Head of caudate nucleus (tissue), 42 donors: Measurements from ENCODE around the gene PPDPF.
A peak's percentile ranks its signal among the peaks of the same experiment; 100 is the strongest.

Experiments
- DNase-seq, 42 donors: peaks; one replicate each; pipeline versions ENCODE4 v3.0.0 to v3.0.0-alpha.2; 2020 to 2021; ENCODE audit warnings: mixed read lengths in 7 of 42
- intact Hi-C: fragments of 100-400 bp; cut with DNase I; formaldehyde crosslinking; loops from one replicate; pipeline ENCODE4 v1.15.0; 2022

The PPDPF gene

DNA sequence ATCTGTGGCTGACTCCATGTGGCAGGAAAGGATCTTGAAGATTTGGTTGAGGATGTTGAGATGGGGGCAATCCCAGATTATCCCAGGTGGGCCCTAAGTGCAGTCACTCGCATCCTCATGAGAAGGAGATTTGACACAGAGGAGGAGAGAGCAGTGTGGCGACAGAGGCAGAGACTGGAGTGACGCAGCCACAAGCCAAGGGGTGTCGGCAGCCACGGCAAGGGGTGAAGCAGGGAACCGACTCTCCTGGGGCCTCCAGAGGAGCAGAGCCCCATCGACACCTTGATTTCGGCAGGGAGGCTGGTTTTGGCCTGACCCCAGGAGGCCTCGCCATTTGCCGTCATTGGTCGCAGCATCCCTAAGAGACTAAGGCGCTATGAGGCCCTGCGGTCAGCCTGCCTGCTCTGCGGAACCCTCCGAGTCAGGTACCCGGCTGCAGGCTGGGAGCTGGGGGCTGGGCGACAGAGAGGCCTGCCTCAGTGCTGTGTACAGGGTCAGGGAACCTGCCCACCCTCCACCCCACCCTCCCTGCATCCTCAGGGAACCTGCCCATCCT is 34.2 kb upstream of the PPDPF start:
- intact Hi-C loops, result no loop called here
- DNase-seq, result peak in 1 of 42 donors; percentile 3

DNA sequence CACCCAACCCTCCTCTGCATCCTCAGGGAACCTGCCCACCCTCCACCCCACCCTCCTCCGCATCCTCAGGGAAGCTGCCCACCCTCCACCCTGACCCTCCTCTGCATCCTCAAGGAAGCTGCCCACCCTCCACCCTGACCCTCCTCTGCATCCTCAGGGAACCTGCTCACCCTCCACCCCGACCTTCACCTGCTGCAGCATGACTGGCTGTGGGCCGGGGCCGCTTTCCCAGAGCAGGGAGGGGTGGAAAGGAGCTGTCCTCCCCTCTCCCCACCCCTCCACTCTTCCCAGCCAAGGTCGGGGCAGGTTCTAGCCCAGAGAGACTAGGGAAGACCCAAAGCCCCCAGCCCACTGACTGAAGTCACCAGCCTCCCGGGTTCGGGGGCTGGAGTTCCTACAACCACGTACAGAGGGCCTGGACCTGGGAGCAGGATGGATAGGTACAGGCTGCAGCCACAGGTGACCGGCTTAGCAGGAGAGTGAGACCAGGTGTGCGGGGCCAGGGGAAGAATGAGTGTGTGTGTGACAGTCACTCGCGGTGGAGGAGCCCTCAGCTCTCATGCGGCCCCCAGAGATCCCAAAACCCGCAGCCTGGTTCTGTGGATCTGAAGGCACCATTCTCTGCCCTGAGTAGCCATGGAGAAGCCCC is 33.3 kb upstream of the PPDPF start:
- no peak for DNase-seq
- intact Hi-C loops, result no loop called here

DNA sequence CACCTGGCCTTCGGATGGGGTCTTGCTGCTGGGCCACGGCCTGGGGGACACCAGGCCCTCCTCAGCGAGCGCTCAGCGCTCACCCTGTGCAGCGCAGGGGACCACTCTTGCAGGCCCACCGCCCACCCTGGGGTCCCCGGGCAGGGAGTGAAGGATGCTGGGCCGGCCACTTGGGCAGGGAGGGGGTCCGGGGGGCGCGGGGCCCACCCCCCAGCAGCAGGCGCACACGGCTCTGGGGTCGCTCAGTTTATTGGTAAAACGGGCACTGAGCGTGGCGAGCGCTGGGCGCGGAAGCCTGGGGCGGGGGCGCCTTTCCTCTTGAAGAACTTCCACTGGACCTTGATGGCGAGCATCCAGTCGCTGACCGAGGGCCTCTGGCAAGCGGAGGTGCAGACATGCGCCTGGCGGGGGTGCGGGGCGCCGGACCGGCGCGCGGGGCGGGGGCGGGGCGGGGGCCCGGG is 32.8 kb upstream of the PPDPF start:
- no peak for DNase-seq
- intact Hi-C loops, result no loop called here

GRCh38 chr20:63488315-63489251 is 32.0 kb upstream of the PPDPF start:
- intact Hi-C loops, result no loop called here
- DNase-seq, result no peak

GRCh38 chr20:63490416-63490815 is 30.1 kb upstream of the PPDPF start:
- intact Hi-C loops, result no loop called here
- peak in 1 of 42 donors; percentile 1 for DNase-seq

- peak in 1 of 42 donors; percentile 2 for DNase-seq
- intact Hi-C loops, result no loop called here
These were observed 29.5 kb upstream of the PPDPF start for GRCh38 chr20:63491078-63491477.

DNA sequence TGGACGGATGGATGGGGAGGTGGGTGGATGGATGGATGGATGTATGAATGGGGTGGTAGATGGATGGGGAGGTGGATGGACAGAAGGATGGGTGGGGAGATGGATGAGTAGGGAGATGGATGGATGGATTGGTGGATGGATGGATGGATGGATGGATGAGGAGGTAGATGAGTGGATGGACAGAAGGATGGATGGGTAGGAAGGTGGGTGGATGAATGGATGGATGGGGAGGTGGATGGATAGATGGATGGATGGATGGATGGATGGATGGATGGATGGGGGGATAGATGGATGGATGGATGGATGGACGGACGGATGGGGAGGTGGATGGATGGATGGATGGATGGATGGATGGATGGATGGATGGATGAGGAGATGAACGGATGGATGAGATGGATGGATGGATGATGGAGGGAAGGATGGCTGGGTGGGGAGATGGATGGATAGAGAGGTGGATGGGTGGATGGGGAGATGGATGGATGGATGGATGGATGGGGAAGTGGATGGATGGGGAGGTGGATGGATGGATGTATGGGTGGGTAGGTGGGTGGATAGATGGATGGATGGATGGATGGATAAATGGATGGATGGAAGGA is 28.8 kb upstream of the PPDPF start:
- DNase-seq, result no peak
- intact Hi-C loops, result no loop called here

DNA sequence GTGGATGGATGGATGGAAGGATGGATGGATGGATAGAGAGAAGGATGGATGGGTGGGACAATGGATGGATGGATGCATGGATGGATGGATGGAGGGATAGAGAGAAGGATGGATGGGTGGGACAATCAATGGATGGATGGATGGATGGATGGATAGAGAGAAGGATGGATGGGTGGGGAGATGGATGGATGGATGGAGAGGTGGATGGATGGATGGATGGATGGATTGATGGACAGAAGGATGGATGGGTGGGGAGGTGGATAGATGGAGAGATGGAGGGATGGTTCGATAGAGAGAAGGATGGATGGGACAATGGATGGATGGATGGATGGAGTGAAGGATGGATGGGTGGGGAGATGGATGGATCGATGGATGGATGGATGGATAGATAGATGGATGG is 28.0 kb upstream of the PPDPF start:
- DNase-seq, result no peak
- intact Hi-C loops, result no loop called here

- no peak for DNase-seq
- intact Hi-C loops, result no loop called here
These were observed 27.6 kb upstream of the PPDPF start for GRCh38 chr20:63492982-63493381.

DNA sequence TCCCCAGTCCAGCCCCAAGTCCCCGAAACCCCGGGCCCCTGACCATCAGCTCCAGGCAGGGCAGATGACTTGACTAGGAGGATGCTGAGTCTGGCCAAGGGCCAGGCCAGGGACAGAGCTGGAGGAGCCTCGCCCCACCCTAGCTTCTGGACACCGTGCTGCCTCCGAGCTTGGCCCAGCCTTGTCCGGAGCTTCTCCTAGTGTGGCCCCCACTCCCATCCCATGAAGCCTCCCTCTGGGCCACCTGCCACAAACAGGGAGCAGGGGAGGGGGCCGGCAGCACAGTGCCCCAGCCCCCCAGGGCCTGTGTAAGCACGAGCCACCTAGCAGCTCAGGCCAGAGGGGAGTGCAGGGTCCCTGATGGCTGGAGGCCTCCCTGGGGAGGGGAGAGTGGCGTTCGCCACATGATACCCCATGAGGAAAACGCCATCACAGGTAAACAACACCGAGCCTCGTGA is 27.0 kb upstream of the PPDPF start:
- DNase-seq, result no peak
- intact Hi-C loops, result no loop called here

DNA sequence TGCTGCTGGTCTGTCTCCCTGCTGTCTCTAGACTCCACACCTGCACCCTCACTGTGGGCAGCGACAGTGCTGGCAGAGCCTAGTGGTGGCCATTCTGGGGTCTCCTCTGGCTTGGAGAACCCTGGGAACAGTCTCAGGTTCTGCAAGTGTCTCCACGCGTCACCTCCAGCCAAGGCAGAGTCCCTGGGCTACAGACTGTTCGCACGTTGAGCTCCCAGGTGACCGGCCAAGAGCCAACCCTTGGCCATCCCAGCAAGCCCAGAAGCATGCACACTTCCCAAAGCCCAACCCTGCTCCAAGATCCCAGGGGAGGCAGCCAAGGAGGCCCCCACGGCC is 26.5 kb upstream of the PPDPF start:
- intact Hi-C loops, result no loop called here
- no peak for DNase-seq

- intact Hi-C loops, result no loop called here
- DNase-seq, result no peak
These were observed 26.0 kb upstream of the PPDPF start for GRCh38 chr20:63494420-63495166.

DNA sequence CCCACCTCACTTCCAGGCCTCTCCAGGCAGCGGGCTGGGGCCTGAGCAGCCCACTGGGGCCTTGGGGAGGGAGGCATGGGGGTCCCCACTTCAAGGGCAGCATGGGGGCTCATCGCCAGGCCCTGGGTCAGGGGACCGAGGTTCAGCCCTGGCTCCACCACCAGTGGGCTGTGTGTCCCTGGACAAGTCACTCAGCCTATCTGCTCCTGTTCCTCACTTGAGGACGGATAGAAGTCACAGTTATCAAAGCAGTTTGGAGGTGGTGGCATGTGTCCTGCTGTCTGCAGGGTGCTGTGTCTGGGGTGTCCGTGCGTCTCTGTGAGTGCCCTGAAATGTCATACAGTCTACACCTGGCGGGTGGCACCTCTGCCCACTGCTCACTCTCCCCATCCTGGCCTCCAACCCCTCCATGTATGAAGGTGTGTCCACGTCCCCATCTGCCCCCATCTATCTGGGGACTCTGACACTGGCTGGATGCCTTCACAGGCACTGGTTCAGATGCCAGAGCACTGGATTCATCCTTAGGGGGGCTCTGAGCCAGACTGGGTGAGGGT is 25.3 kb upstream of the PPDPF start:
- intact Hi-C loops, result no loop called here
- DNase-seq, result no peak

DNA sequence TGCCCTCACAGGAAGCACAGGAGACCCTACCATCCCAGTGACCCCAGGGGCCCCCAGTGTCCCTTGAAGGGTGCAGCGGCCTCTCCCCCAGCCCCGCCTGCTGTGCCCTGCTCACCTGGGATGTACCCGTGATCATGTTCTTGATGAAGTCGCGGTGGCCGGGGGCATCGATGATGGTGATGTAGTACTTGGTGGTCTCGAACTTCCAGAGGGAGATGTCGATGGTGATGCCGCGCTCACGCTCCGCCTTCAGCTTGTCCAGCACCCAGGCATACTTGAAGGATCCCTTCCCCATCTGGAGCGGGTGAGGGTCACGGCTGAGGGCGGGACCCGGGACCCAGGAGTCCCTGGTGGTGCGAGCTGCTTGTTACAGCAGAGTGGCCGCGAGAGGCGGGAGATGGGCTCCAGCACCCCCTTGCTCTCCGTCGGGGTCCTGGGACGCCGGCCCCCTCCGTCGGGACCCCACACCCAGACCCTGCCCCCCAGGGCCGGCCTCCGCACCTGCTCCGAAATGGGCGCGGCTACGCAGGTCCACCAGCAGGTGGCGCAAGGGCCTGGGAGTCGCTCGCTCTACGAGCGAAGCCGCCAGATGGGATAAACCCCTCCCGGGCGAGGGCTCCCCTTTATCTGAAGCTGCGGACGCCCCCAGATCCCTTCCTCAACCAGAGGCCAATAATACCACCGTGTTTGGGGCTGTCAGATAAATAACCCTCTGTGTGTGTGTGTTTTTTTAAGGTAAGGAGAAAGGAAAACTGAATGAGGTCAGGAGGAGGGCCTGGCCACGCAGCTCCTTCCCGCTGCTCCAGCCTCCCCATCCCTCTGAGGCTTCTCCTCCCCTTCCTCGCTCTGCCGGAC is 24.6 kb upstream of the PPDPF start:
- intact Hi-C loops, result no loop called here
- peak; percentile 39 to 89 (median 73) for DNase-seq

DNA sequence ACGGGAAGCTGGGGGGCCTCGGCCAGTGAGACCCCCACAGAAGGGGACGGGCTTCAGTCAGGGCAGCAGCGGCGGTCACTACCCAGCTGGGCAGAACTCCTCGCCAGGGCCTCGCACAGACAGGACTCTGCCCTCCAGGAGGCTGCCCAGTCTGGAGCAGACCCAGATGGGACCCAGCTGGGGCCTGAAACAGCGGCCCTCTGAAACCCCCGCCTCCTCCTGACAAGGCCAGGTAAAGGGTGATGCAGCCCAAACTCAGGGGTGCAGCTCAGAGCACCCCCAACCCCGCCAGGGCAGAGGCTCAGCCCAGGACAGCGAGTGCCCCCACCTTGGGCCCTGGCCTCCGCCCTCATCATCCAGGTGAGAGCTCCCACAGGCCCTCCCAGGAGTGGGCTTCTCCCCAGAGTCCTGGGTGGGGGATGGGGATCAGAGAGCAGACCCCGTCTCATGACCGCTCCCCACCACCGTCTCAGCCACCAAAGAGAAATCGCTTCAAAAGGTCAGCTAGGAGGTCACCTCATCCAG is 23.9 kb upstream of the PPDPF start:
- intact Hi-C loops, result no loop called here
- DNase-seq, result no peak

GRCh38 chr20:63497138-63497945 is 23.2 kb upstream of the PPDPF start:
- intact Hi-C loops, result no loop called here
- DNase-seq, result no peak
